Muscle of leg (tissue), 11 donors: ENCODE data around the gene GATAD2A. TPM values are rescaled to one million over a fixed set of nuclear protein-coding genes. Genes with fewer than 3 reads are reported as not detected.

Experiments used
- DNase-seq: peaks from one replicate; pipeline ENCODE4 v3.0.0; 2013
- H3K27ac ChIP-seq: one replicate; pipeline ENCODE4 v1.5.1; 2013; ENCODE audit warnings: mild to moderate bottlenecking, low read length, control low read depth
- H3K27me3 ChIP-seq: one replicate; pipeline ENCODE4 v1.6.1; 2013; ENCODE audit warnings: low read length; ENCODE audit not compliant: control insufficient read depth, insufficient read depth
- H3K36me3 ChIP-seq: one replicate; pipeline ENCODE4 v1.6.1; 2013; ENCODE audit warnings: low read length; ENCODE audit not compliant: control insufficient read depth, insufficient read depth
- H3K4me1 ChIP-seq: one replicate; pipeline ENCODE4 v1.6.1; 2013; ENCODE audit warnings: low read length; ENCODE audit not compliant: control insufficient read depth, insufficient read depth
- H3K4me3 ChIP-seq: one replicate; pipeline ENCODE4 v1.5.1; 2013; ENCODE audit warnings: low read length, control low read depth
- H3K9me3 ChIP-seq: replicated peaks from 2 replicates; pipeline ENCODE4 v1.6.1; 2013; ENCODE audit warnings: low read depth, low read length; ENCODE audit not compliant: control insufficient read depth
- WGBS: methylation state at CpG from one replicate; pipeline ENCODE4 v1.1.5; 2013; ENCODE audit warnings: missing lambda C conversion rate; ENCODE audit not compliant: insufficient coverage; 5-methylcytosine and 5-hydroxymethylcytosine counted together
- polyA plus RNA-seq, 8 donors: library from polyadenylated mRNA; unstranded; fragments of 120-200 nt; gene quantifications; one replicate each; pipeline versions ENCODE4 v1.2.1 to v1.2.3, GENCODE V29; 2013; ENCODE audit warnings: inconsistent platforms in 1 of 8, low replicate concordance in 1 of 8; ENCODE audit not compliant: insufficient read length in 8 of 8, insufficient read depth in 1 of 8
- total RNA-seq: library from RNA; stranded (reverse); fragments of 120-200 nt; gene quantifications from one replicate; pipeline ENCODE4 v1.2.4, GENCODE V29; 2013

GATAD2A gene
- total and polyA plus RNA-seq, 9 donors = 25.1 to 62.2 (median 49.8) TPM

- H3K27me3 ChIP-seq = peaks cover 3% of the 10 kb centered on the region
- H3K4me1 ChIP-seq = peaks cover 16% of the 10 kb centered on the region
- no peak overlapping the region for H3K27ac ChIP-seq
- no peaks in the 10 kb centered on the region for H3K36me3 ChIP-seq
- 68% methylated on average over 25 of the region's 34 CpGs for WGBS
- DNase-seq = peak; percentile 39
- peaks cover 5% of the 10 kb centered on the region for H3K9me3 ChIP-seq
- no peak overlapping the region for H3K4me3 ChIP-seq
These were observed 148.9 kb downstream of the GATAD2A start for GRCh38 chr19:19554074-19555023.

- Histone ChIP-seq H3K27me3 (no peaks in the 10 kb centered on the region), H3K4me3 (no peak overlapping the region), H3K27ac (no peak overlapping the region), H3K4me1 (no peaks in the 10 kb centered on the region), H3K36me3 (no peaks in the 10 kb centered on the region), H3K9me3 (no peaks in the 10 kb centered on the region)
- 67% methylated on average over 14 of the region's 15 CpGs for WGBS
- no peak for DNase-seq
These were observed 152.6 kb downstream of the GATAD2A start for GRCh38 chr19:19558055-19558454.

Other genes with a start within 250 kb of the GATAD2A start
- gene MEF2B, start 235.4 kb upstream of the GATAD2A start, total RNA-seq = 0.98 TPM
- gene MEF2B, start 235.4 kb upstream of the GATAD2A start, polyA plus RNA-seq = 1 to 10 TPM in 6 of 8 donors, under 1 TPM in 2; 0.33 to 3.7 (median 1.4) TPM
- gene BORCS8, start 213.5 kb upstream of the GATAD2A start, total RNA-seq = 7.8 TPM
- 10 to 100 TPM; 10.9 to 16.6 (median 12.9) TPM for gene BORCS8, start 213.5 kb upstream of the GATAD2A start, polyA plus RNA-seq
- 125 TPM for gene RFXANK, start 213.4 kb upstream of the GATAD2A start, total RNA-seq
- 10 to 100 TPM; 57.1 to 84.2 (median 71.0) TPM for gene RFXANK, start 213.4 kb upstream of the GATAD2A start, polyA plus RNA-seq
- gene NR2C2AP, start 202.3 kb upstream of the GATAD2A start, total RNA-seq = 11.8 TPM
- 10 to 100 TPM in 5 of 8 donors, 1 to 10 TPM in 3; 7.5 to 13.1 (median 11.0) TPM for gene NR2C2AP, start 202.3 kb upstream of the GATAD2A start, polyA plus RNA-seq
- 0.22 TPM for gene NCAN, start 193.7 kb upstream of the GATAD2A start, total RNA-seq
- under 1 TPM; 0.07 to 0.27 (median 0.09) TPM for gene NCAN, start 193.7 kb upstream of the GATAD2A start, polyA plus RNA-seq
- gene TM6SF2, start 132.4 kb upstream of the GATAD2A start, total RNA-seq = 1.3 TPM
- 1 to 10 TPM; 1.8 to 6.7 (median 2.4) TPM for gene TM6SF2, start 132.4 kb upstream of the GATAD2A start, polyA plus RNA-seq
- 22.2 TPM for gene SUGP1, start 85.2 kb upstream of the GATAD2A start, total RNA-seq
- gene SUGP1, start 85.2 kb upstream of the GATAD2A start, polyA plus RNA-seq = 10 to 100 TPM; 32.4 to 43.9 (median 37.5) TPM
- 28.9 TPM for gene MAU2, start 84.8 kb upstream of the GATAD2A start, total RNA-seq
- 10 to 100 TPM; 29.0 to 67.8 (median 41.3) TPM for gene MAU2, start 84.8 kb upstream of the GATAD2A start, polyA plus RNA-seq
- gene TSSK6, start 109.9 kb downstream of the GATAD2A start, total RNA-seq = 0.31 TPM
- under 1 TPM; 0.37 to 0.80 (median 0.67) TPM for gene TSSK6, start 109.9 kb downstream of the GATAD2A start, polyA plus RNA-seq
- 242 TPM for gene NDUFA13, start 110.5 kb downstream of the GATAD2A start, total RNA-seq
- gene NDUFA13, start 110.5 kb downstream of the GATAD2A start, polyA plus RNA-seq = 100 to 1,000 TPM; 192 to 240 (median 222) TPM
- 1.6 TPM for gene YJEFN3, start 123.2 kb downstream of the GATAD2A start, total RNA-seq
- 10 to 100 TPM in 2 of 8 donors, 1 to 10 TPM in 6; 3.2 to 10.7 (median 7.4) TPM for gene YJEFN3, start 123.2 kb downstream of the GATAD2A start, polyA plus RNA-seq
- 22.0 TPM for gene CILP2, start 132.6 kb downstream of the GATAD2A start, total RNA-seq
- gene CILP2, start 132.6 kb downstream of the GATAD2A start, polyA plus RNA-seq = 10 to 100 TPM in 3 of 8 donors, 1 to 10 TPM in 5; 1.3 to 52.6 (median 5.8) TPM
- gene PBX4, start 213.0 kb downstream of the GATAD2A start, total RNA-seq = 1.5 TPM
- gene PBX4, start 213.0 kb downstream of the GATAD2A start, polyA plus RNA-seq = 1 to 10 TPM; 1.6 to 3.1 (median 2.3) TPM
- 2.2 TPM for gene LPAR2, start 222.5 kb downstream of the GATAD2A start, total RNA-seq
- gene LPAR2, start 222.5 kb downstream of the GATAD2A start, polyA plus RNA-seq = 10 to 100 TPM in 1 of 8 donors, 1 to 10 TPM in 7; 3.0 to 12.2 (median 6.3) TPM
- gene GMIP, start 238.0 kb downstream of the GATAD2A start, total RNA-seq = 2.0 TPM
- 1 to 10 TPM; 2.3 to 5.1 (median 3.6) TPM for gene GMIP, start 238.0 kb downstream of the GATAD2A start, polyA plus RNA-seq